Nephron (organoid): ENCODE measurements around the gene RHOJ.

Source experiments
- H3K27ac Mint-ChIP-seq, 3 experiments: 2 replicates each; pipeline ENCODE4 v1.8.0; 2020; ENCODE audit warnings: mixed read lengths in 3 of 3, mild to moderate bottlenecking in 2 of 3, moderate library complexity in 1 of 3
- H3K27me3 Mint-ChIP-seq: 2 replicates; pipeline ENCODE4 v1.8.0; 2021; ENCODE audit warnings: low read depth, mild to moderate bottlenecking, moderate library complexity, mixed read lengths
- H3K36me3 Mint-ChIP-seq: 2 replicates; pipeline ENCODE4 v1.8.0; 2020; ENCODE audit warnings: low read depth, mixed read lengths
- H3K4me1 Mint-ChIP-seq: 2 replicates; pipeline ENCODE4 v1.8.0; 2020; ENCODE audit warnings: mixed read lengths
- H3K4me3 Mint-ChIP-seq, 3 experiments: 2 replicates each; pipeline ENCODE4 v1.8.0; 2020; ENCODE audit warnings: mild to moderate bottlenecking in 3 of 3, mixed read lengths in 3 of 3, moderate library complexity in 2 of 3
- H3K9me3 Mint-ChIP-seq: 2 replicates; pipeline ENCODE4 v1.8.0; 2020; ENCODE audit warnings: mixed read lengths
- CTCF ChIP-seq, 3 experiments: fragments of 200-600 bp; sonication (generic); IDR thresholded peaks; one replicate each; pipeline ENCODE4 v1.5.0; 2021; ENCODE audit warnings: antibody characterized with exemption in 3 of 3; ENCODE audit not compliant: unreplicated experiment in 3 of 3

Gene RHOJ

DNA sequence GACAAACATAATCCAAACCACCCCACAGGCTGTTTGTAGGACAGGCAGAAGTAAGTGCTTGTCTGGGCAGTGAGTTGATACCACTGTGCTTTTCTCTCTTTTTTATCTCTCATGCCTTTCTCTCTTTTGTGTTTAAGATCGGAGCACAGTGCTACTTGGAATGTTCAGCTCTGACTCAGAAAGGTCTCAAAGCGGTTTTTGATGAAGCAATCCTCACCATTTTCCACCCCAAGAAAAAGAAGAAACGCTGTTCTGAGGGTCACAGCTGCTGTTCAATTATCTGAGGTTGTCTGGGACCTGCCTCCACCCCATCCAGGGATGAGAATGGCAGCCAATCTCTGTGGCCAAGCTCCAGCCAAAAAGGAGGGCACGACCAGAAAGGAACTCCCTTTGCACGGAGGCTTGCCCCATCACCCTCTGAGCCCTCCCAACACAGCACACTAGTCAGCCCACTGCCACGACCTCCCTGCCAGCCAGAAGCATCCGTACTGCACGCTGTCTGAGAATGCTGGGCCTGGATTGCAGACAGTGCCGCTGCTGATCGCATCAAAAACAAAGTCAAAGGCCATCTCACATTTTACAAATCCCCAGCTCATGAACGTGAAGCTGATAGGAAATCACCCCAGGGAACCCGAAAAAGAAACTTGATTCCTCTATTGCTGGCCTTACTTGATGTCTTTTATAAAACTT lies 86.6 kb downstream of the RHOJ start:
- no peak for TF ChIP-seq CTCF (IDR thresholded peaks at IDR 0.05; ENCODE audit: unreplicated experiment in 3 of 3)
- Mint-ChIP-seq H3K4me3 (no peak overlapping the region), H3K4me1 (no peaks in the 10 kb centered on the region), H3K9me3 (peaks cover 6% of the 10 kb centered on the region), H3K27me3 (no peaks in the 10 kb centered on the region), H3K36me3 (peaks cover 36% of the 10 kb centered on the region), H3K27ac (no peak overlapping the region)

- peaks cover 36% of the 10 kb centered on the region for H3K36me3 Mint-ChIP-seq
- TF ChIP-seq CTCF (IDR thresholded peaks at IDR 0.05; ENCODE audit: unreplicated experiment in 3 of 3): no peak
- no peak overlapping the region for H3K4me3 Mint-ChIP-seq
- peaks cover 6% of the 10 kb centered on the region for H3K9me3 Mint-ChIP-seq
- H3K4me1 Mint-ChIP-seq: no peaks in the 10 kb centered on the region
- no peaks in the 10 kb centered on the region for H3K27me3 Mint-ChIP-seq
- H3K27ac Mint-ChIP-seq: no peak overlapping the region
These were observed 88.6 kb downstream of the RHOJ start for GRCh38 chr14:63292805-63293204.

DNA sequence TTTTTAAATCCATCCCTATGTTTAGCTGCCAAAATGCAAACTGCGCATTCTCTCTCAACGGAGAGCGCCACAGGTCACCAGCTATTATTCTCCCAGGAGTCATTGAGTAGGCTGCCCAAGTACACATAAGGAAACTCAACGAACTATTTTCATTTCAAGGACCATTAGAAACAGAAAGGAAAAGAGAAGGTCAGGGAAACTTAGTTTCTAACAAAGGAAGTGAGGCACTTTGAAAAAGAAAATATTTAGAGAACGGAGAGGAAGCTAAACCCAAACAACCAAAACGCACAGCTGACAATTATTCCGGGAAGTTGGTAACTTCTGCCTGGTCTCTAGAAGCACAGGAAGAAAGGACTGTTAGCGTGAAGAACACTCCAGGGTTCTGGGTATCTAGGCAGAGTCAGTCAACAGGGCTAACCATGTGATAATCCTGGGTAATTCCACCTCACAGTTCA lies 91.0 kb downstream of the RHOJ start:
- Mint-ChIP-seq H3K36me3 (peaks cover 36% of the 10 kb centered on the region), H3K27ac (no peak overlapping the region), H3K9me3 (peaks cover 6% of the 10 kb centered on the region), H3K4me1 (no peaks in the 10 kb centered on the region), H3K4me3 (no peak overlapping the region), H3K27me3 (no peaks in the 10 kb centered on the region)
- TF ChIP-seq CTCF (IDR thresholded peaks at IDR 0.05; ENCODE audit: unreplicated experiment in 3 of 3): no peak

DNA sequence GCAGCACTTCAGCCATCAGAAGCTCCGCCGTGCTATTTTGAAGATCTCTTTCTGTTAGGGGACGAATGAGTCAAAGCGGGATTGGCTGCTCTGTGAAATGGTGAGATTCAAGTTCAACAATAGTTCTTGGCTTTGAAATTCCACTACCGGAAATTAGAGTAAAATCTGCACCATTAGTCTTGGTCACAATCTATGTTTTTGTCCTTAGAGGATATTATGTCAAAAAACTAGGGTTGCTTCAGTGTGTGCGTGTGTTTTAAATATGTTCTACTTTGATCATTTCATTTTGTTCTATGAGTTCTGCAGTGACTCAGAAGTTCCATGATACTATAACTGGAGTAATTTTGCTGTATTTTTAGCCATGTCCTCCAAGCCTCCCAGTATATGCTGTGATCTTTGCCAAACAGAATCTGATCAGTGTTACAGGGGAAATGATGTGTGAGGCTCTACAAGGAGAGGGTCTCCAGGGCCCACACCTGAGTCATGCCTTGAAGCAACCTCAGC lies 91.9 kb downstream of the RHOJ start:
- Mint-ChIP-seq H3K4me3 (no peak overlapping the region), H3K27ac (no peak overlapping the region)
- TF ChIP-seq CTCF (IDR thresholded peaks at IDR 0.05; ENCODE audit: unreplicated experiment in 3 of 3): no peak

GRCh38 chr14:63297372-63298063 lies 93.3 kb downstream of the RHOJ start:
- Mint-ChIP-seq H3K9me3 (peaks cover 8% of the 10 kb centered on the region), H3K4me3 (no peak overlapping the region), H3K27ac (no peak overlapping the region), H3K27me3 (no peaks in the 10 kb centered on the region), H3K4me1 (no peaks in the 10 kb centered on the region), H3K36me3 (peaks cover 18% of the 10 kb centered on the region)
- no peak for TF ChIP-seq CTCF (IDR thresholded peaks at IDR 0.05; ENCODE audit: unreplicated experiment in 3 of 3)

More for the DNA sequence above, 91.9 kb downstream of the RHOJ start:
- Mint-ChIP-seq H3K9me3 (peaks cover 6% of the 10 kb centered on the region), H3K27me3 (no peaks in the 10 kb centered on the region), H3K36me3 (peaks cover 31% of the 10 kb centered on the region), H3K4me1 (no peaks in the 10 kb centered on the region)
